Panc1 (cell line): ENCODE results near the gene MED17.

Experiments
- SIN3A ChIP-seq: IDR thresholded peaks from 2 replicates; pipeline ENCODE4 v1.6.1; 2012; ENCODE audit warnings: low read depth, mild to moderate bottlenecking, low read length, moderate library complexity, borderline replicate concordance; ENCODE audit not compliant: insufficient read depth
- TCF7L2 ChIP-seq: IDR thresholded peaks from 2 replicates; pipeline ENCODE4 v1.6.1; 2011; ENCODE audit warnings: mild to moderate bottlenecking, low read depth, low read length, inconsistent platforms
- TF ChIP-seq, protein P1 (sequence below): fragments of 450-650 bp; IDR thresholded peaks from 2 replicates; pipeline ENCODE4 v1.5.1; 2017; ENCODE audit warnings: mild to moderate bottlenecking
- TF ChIP-seq, protein P2 (sequence below), 2 experiments: IDR thresholded peaks; 2 replicates each; pipeline ENCODE4 v1.6.1; 2011 to 2012; ENCODE audit warnings: low read depth in 2 of 2, control low read depth in 1 of 2, low read length in 1 of 2, mild to moderate bottlenecking in 1 of 2, moderate library complexity in 1 of 2; ENCODE audit not compliant: insufficient read depth in 1 of 2

- no peak for TF ChIP-seq SIN3A
- TF ChIP-seq, protein P1, sequence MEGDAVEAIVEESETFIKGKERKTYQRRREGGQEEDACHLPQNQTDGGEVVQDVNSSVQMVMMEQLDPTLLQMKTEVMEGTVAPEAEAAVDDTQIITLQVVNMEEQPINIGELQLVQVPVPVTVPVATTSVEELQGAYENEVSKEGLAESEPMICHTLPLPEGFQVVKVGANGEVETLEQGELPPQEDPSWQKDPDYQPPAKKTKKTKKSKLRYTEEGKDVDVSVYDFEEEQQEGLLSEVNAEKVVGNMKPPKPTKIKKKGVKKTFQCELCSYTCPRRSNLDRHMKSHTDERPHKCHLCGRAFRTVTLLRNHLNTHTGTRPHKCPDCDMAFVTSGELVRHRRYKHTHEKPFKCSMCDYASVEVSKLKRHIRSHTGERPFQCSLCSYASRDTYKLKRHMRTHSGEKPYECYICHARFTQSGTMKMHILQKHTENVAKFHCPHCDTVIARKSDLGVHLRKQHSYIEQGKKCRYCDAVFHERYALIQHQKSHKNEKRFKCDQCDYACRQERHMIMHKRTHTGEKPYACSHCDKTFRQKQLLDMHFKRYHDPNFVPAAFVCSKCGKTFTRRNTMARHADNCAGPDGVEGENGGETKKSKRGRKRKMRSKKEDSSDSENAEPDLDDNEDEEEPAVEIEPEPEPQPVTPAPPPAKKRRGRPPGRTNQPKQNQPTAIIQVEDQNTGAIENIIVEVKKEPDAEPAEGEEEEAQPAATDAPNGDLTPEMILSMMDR = no peak
- TF ChIP-seq, protein P2, sequence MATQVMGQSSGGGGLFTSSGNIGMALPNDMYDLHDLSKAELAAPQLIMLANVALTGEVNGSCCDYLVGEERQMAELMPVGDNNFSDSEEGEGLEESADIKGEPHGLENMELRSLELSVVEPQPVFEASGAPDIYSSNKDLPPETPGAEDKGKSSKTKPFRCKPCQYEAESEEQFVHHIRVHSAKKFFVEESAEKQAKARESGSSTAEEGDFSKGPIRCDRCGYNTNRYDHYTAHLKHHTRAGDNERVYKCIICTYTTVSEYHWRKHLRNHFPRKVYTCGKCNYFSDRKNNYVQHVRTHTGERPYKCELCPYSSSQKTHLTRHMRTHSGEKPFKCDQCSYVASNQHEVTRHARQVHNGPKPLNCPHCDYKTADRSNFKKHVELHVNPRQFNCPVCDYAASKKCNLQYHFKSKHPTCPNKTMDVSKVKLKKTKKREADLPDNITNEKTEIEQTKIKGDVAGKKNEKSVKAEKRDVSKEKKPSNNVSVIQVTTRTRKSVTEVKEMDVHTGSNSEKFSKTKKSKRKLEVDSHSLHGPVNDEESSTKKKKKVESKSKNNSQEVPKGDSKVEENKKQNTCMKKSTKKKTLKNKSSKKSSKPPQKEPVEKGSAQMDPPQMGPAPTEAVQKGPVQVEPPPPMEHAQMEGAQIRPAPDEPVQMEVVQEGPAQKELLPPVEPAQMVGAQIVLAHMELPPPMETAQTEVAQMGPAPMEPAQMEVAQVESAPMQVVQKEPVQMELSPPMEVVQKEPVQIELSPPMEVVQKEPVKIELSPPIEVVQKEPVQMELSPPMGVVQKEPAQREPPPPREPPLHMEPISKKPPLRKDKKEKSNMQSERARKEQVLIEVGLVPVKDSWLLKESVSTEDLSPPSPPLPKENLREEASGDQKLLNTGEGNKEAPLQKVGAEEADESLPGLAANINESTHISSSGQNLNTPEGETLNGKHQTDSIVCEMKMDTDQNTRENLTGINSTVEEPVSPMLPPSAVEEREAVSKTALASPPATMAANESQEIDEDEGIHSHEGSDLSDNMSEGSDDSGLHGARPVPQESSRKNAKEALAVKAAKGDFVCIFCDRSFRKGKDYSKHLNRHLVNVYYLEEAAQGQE (IDR thresholded peaks at IDR 0.05; ENCODE audit: insufficient read depth in 1 of 2, low read depth in 2 of 2, low read length in 1 of 2) = no peak
- no peak for TF ChIP-seq TCF7L2
Observed at GRCh38 chr11:93840981-93841380, 56.9 kb downstream of the MED17 start.
